ENCODE data around the gene SMAD3. TPM values are rescaled to one million over a fixed set of nuclear protein-coding genes. Genes with fewer than 3 reads are reported as not detected.
A peak's percentile ranks its signal among the peaks of the same experiment; 100 is the strongest.

The SMAD3 gene
- total RNA-seq, 2 experiments from 2014 or later: 26.8 to 27.1 TPM

DNA sequence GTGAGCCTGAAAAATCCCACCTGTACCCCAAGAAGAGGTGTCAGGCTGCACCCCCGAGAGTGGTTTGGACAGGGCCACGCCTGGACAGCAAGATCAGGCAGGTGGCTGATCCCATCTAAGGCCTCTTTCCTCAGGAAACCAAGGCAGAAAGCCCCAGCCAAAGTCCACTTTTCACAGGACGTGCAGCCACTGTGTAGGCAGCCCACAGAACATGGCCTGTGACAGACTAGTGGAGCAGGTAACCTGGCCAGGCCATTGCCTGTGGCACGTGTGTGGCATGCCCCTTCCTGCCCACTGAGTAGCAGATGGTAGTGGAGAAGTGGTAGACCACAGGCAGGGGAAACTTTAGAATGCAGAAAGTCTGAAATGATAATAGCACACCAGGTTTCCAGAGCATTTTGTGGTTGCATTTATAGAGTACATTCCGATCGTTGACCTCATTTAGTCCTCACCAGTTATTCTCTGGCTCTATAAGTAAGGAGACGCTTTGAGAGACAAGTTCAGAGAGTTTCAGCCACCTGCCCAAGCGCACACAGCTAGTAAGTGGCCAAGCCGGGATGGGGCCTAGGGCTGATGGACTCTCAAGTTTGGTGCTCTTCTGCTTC, 120.3 kb downstream of the SMAD3 start:
- DNase-seq: peak; percentile 43
- ATAC-seq: peak; percentile 37
- Mint-ChIP-seq H3K36me3 (ENCODE audit: low read depth) (peaks cover 55% of the 10 kb centered on the region), H3K4me1 (ENCODE audit: low read depth) (peaks cover 21% of the 10 kb centered on the region), H3K27me3 (ENCODE audit: low read depth) (no peaks in the 10 kb centered on the region), H3K27ac (peak overlapping the region; percentile 72), H3K9me3 (ENCODE audit: insufficient read depth) (no peaks in the 10 kb centered on the region), H3K4me3 (no peak overlapping the region)
- ChIA-PET POLR2A (no interaction called here), CTCF (no interaction called here)

DNA sequence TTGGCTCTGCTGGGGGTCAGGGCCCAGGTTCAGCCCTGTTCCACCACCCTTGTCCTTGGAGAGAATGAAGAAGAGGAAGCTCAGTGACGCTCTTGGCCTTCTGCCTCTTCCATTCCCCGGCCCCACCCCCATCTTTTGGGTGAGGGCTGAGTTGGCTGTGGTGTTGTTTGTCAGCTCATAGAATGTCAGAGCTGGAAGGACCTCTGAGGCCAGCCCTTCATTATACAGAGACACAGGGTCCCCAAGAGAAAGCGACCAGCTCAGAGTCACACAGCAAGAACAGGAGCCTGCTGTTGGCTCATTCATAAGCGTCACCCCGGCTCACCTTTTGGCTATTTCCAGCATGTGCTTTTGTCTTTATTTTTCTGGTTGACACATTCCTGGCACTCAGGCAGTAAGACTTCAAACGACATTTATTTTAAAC, 120.8 kb downstream of the SMAD3 start:
- ChIA-PET CTCF (no interaction called here), POLR2A (no interaction called here)
- no peak for ATAC-seq
- Mint-ChIP-seq H3K9me3 (ENCODE audit: insufficient read depth) (no peaks in the 10 kb centered on the region), H3K4me3 (no peak overlapping the region), H3K27me3 (ENCODE audit: low read depth) (no peaks in the 10 kb centered on the region), H3K4me1 (ENCODE audit: low read depth) (peaks cover 21% of the 10 kb centered on the region), H3K36me3 (ENCODE audit: low read depth) (peaks cover 59% of the 10 kb centered on the region), H3K27ac (peak overlapping the region; percentile 72)
- DNase-seq: no peak

DNA sequence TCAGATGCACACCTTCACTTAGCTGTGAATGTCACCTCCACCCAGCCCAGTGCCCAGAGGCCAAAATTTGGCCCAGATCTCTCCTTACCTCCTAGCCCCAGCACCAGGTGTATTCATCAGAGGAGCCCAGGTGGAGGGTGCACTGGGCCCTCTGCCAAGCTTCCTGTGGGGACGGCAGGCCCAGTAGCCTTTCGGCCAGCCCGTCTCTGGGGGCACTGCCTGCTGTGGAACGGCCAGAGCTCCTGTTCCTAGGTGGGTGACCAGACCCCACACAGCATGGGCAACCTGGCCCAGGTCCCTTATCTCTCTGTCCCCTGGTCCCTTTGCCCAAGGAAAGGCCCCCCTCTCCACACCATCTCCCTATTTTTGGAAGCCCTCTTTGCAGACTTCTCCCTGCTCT, 121.3 kb downstream of the SMAD3 start:
- Mint-ChIP-seq H3K36me3 (ENCODE audit: low read depth) (peaks cover 57% of the 10 kb centered on the region), H3K9me3 (ENCODE audit: insufficient read depth) (no peaks in the 10 kb centered on the region), H3K4me3 (no peak overlapping the region), H3K4me1 (ENCODE audit: low read depth) (peaks cover 21% of the 10 kb centered on the region), H3K27me3 (ENCODE audit: low read depth) (no peaks in the 10 kb centered on the region), H3K27ac (no peak overlapping the region)
- no peak for DNase-seq
- no peak for ATAC-seq
- POLR2A ChIA-PET: no interaction called here
- CTCF ChIA-PET: no interaction called here

DNA sequence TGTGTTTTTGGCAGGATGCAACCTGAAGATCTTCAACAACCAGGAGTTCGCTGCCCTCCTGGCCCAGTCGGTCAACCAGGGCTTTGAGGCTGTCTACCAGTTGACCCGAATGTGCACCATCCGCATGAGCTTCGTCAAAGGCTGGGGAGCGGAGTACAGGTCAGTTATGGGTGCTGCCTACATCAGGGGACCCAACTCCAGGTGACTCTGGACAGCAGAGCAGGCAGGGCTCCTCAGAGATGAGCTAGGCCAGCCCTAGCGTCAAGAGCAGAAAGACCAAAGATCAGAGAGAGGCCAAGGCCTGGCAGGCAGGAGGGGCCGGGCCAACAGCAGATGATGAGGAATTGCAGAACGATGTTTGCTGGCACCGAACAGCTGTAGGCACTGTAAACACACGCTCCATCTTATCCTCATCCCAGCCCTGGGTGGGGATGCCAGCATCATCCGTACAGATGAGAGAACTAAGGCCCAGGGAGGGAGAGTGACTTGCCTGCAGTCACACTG, 122.0 kb downstream of the SMAD3 start:
- Mint-ChIP-seq H3K36me3 (ENCODE audit: low read depth) (peaks cover 61% of the 10 kb centered on the region), H3K27ac (no peak overlapping the region), H3K4me3 (no peak overlapping the region), H3K4me1 (ENCODE audit: low read depth) (peaks cover 27% of the 10 kb centered on the region), H3K9me3 (ENCODE audit: insufficient read depth) (no peaks in the 10 kb centered on the region), H3K27me3 (ENCODE audit: low read depth) (no peaks in the 10 kb centered on the region)
- ChIA-PET CTCF (no interaction called here), POLR2A (no interaction called here)
- ATAC-seq (no peak), DNase-seq (no peak)

DNA sequence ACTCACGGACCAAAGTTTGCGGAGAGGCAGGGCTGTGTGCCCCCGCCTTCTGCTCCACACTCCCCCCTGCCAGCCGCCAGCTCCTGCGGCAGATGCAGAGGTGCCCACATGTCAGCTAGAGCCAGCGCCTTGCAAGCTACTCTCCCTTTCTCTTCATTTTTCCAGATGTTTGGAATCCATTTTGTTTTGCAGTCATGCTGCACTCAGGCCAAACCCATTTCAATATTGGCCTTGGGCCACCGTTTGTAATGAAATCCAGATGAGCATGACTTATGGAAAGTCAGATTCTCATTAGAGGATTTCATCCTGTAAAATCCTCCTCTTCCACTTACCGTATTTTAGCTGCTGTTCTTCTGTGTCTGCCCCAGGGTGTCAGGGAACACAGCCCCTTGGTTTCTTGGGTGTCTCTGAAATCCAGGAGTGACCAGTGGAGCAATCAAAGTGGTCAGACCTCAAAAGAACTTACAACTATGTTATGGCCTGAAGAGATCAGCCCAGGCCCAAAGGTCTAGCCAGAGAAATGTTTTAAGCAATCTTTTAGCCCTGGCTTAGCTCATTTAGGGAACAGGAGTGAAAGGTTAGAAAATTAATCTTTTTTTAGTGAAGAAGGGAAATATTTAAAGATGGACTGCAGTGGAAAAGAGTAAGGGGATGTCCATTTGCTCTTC, 123.3 kb downstream of the SMAD3 start:
- DNase-seq: no peak
- H3K36me3 Mint-ChIP-seq (ENCODE audit: low read depth): peaks cover 64% of the 10 kb centered on the region
- peaks cover 29% of the 10 kb centered on the region for H3K4me1 Mint-ChIP-seq (ENCODE audit: low read depth)
- CTCF ChIA-PET: no interaction called here
- no peak overlapping the region for H3K4me3 Mint-ChIP-seq
- no peaks in the 10 kb centered on the region for H3K27me3 Mint-ChIP-seq (ENCODE audit: low read depth)
- POLR2A ChIA-PET: interaction anchor here (0.6 to 1.0 kb wide), 2 partner anchors 14 to 45 kb away, joined by 3 read pairs; no protein-coding TSS in a partner anchor
- ATAC-seq: no peak
- no peak overlapping the region for H3K27ac Mint-ChIP-seq
- no peaks in the 10 kb centered on the region for H3K9me3 Mint-ChIP-seq (ENCODE audit: insufficient read depth)

DNA sequence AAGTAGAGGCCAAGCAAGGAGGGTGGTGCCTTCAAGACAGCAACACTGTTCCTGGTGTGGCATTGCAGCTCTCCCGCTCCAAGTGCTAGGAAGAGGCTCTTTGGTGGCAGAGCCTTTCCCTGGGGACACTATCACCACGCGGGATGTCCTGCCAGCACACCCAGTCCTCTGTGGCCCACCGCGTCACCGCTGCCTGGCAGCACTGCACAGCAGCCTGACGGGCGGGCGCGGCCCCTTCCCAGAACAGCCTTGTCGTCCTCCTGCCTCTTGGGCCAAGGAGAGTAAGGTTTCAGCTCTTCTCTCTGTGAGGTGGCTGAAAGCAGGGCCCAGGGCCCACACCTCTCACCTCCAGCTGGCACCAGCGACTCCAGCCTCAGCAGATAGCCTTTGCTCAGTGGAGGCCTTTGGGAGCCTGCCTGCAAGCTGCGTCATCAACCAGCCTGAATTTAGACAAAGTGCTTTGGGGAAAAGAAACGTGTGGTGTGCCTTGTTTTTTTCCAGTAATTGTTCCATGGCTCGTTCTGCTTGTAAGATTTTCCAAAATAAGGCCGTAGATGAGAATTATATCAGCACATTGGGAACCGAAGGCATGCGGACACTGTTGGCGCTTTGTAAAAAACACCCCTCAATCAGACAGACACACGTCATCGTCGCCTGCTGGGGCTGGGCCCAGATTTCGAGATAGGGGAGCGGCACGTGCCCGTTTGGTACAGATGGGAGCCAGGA, 124.1 kb downstream of the SMAD3 start:
- Mint-ChIP-seq H3K36me3 (ENCODE audit: low read depth) (peaks cover 68% of the 10 kb centered on the region), H3K27ac (no peak overlapping the region)

DNA sequence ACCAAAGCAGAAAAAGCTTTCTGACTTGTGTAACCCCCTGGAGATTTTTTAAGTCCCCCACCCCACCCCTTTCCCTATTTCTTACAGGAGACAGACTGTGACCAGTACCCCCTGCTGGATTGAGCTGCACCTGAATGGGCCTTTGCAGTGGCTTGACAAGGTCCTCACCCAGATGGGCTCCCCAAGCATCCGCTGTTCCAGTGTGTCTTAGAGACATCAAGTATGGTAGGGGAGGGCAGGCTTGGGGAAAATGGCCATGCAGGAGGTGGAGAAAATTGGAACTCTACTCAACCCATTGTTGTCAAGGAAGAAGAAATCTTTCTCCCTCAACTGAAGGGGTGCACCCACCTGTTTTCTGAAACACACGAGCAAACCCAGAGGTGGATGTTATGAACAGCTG, 124.9 kb downstream of the SMAD3 start:
- Mint-ChIP-seq H3K27me3 (ENCODE audit: low read depth) (no peaks in the 10 kb centered on the region), H3K4me1 (ENCODE audit: low read depth) (peaks cover 22% of the 10 kb centered on the region), H3K9me3 (ENCODE audit: insufficient read depth) (no peaks in the 10 kb centered on the region), H3K27ac (no peak overlapping the region), H3K36me3 (ENCODE audit: low read depth) (peaks cover 68% of the 10 kb centered on the region), H3K4me3 (no peak overlapping the region)
- POLR2A ChIA-PET: no interaction called here
- CTCF ChIA-PET: no interaction called here
- no peak for DNase-seq
- no peak for ATAC-seq

More for the DNA sequence above, 124.1 kb downstream of the SMAD3 start:
- H3K4me1 Mint-ChIP-seq (ENCODE audit: low read depth): peaks cover 29% of the 10 kb centered on the region
- H3K27me3 Mint-ChIP-seq (ENCODE audit: low read depth): no peaks in the 10 kb centered on the region
- DNase-seq (no peak), ATAC-seq (no peak)
- POLR2A ChIA-PET: no interaction called here
- CTCF ChIA-PET: no interaction called here
- H3K4me3 Mint-ChIP-seq: no peak overlapping the region
- no peaks in the 10 kb centered on the region for H3K9me3 Mint-ChIP-seq (ENCODE audit: insufficient read depth)

DNA sequence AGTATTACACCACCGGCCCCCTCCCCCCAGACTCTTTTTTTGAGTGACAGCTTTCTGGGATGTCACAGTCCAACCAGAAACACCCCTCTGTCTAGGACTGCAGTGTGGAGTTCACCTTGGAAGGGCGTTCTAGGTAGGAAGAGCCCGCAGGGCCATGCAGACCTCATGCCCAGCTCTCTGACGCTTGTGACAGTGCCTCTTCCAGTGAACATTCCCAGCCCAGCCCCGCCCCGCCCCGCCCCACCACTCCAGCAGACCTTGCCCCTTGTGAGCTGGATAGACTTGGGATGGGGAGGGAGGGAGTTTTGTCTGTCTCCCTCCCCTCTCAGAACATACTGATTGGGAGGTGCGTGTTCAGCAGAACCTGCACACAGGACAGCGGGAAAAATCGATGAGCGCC, 125.4 kb downstream of the SMAD3 start:
- POLR2A ChIA-PET: no interaction called here
- CTCF ChIA-PET: interaction anchor here (1.3 kb wide), 1 partner anchor 245 kb away, joined by 4 read pairs; no protein-coding TSS in a partner anchor
- no peak overlapping the region for H3K27ac Mint-ChIP-seq

DNA sequence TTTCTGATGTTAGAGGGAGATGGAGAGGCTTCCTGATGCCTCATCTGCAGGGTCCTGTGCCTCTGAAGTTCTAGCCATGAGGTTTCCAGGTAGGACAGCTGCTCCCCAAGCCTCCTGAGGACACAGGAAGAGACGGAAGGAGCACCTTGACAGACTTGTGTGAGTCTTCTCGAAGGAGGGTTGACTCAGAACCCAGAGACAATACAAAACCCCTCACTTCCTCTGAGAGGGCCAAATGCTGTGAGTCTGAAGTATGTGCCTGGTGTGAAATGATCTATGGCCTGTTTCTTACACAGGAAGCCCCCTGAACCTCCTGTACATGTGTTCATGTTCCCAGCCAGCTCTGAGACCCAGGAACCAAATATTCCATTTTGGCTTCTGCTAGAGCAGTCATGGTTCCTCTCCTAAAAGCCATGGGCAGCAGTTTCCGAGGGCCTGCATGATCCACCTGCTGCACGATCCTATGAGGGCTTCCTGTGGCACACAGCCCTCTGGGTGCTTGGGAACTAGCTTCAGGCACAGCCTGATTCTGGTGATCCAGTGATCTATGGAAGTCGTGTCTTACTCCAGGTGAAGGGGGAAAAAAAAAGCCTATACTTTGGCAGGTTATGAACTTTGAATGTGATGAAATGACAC, 126.9 kb downstream of the SMAD3 start:
- Mint-ChIP-seq H3K9me3 (ENCODE audit: insufficient read depth) (no peaks in the 10 kb centered on the region), H3K4me1 (ENCODE audit: low read depth) (peaks cover 8% of the 10 kb centered on the region), H3K36me3 (ENCODE audit: low read depth) (peaks cover 65% of the 10 kb centered on the region), H3K27me3 (ENCODE audit: low read depth) (no peaks in the 10 kb centered on the region), H3K4me3 (no peak overlapping the region), H3K27ac (peak overlapping the region; percentile 55)
- ATAC-seq (no peak), DNase-seq (no peak)
- CTCF ChIA-PET: interaction anchor here (1.3 kb wide), 1 partner anchor 246 kb away, joined by 4 read pairs; no protein-coding TSS in a partner anchor
- POLR2A ChIA-PET: interaction anchor here (0.9 kb wide), 1 partner anchor 563 kb away, joined by 3 read pairs; no protein-coding TSS in a partner anchor

More for the DNA sequence above, 125.4 kb downstream of the SMAD3 start:
- DNase-seq: no peak
- Mint-ChIP-seq H3K9me3 (ENCODE audit: insufficient read depth) (no peaks in the 10 kb centered on the region), H3K4me3 (no peak overlapping the region), H3K27me3 (ENCODE audit: low read depth) (no peaks in the 10 kb centered on the region), H3K36me3 (ENCODE audit: low read depth) (peaks cover 69% of the 10 kb centered on the region), H3K4me1 (ENCODE audit: low read depth) (peaks cover 17% of the 10 kb centered on the region)
- ATAC-seq: no peak

DNA sequence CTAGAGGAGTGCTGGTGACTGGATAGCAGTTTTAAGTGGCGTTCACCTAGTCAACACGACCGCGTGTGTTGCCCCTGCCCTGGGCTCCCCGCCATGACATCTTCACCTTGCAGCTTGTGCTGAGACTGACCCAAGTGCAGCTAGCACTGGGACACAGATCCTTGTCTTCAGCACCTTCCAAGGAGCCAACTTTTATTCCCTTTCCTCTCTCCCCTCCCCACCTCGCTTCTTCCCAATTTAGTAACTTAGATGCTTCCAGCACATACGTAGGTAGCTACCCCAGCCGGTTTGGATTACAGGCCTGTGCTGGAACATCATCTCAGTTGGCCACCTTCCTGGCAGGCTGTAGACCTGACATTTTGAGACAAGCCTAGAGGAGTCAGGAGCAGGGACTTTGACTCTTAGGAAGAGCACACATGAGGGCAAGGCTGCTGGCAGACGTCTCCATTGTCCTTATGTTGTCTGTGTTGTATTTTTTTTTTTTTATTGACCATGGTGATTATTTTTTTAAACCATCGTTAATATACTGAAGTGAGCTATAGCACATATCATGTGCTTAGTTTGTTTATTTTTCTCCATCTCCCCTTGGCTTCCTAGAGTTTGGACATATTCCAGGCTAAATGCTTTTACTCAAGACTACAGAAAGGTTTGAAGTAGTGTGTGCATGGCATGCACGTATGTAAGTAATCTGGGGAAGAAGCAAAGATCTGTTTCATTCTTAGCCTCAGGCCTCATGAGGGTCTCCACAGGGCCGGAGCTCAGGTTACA, 128.0 kb downstream of the SMAD3 start:
- no peak overlapping the region for H3K4me3 Mint-ChIP-seq
- peaks cover 13% of the 10 kb centered on the region for H3K4me1 Mint-ChIP-seq (ENCODE audit: low read depth)
- DNase-seq (no peak), ATAC-seq (no peak)
- CTCF ChIA-PET: no interaction called here
- H3K36me3 Mint-ChIP-seq (ENCODE audit: low read depth): peaks cover 67% of the 10 kb centered on the region
- H3K9me3 Mint-ChIP-seq (ENCODE audit: insufficient read depth): no peaks in the 10 kb centered on the region
- POLR2A ChIA-PET: no interaction called here
- H3K27ac Mint-ChIP-seq: no peak overlapping the region
- no peaks in the 10 kb centered on the region for H3K27me3 Mint-ChIP-seq (ENCODE audit: low read depth)

Data from activated CD8-positive, alpha-beta T cell treated with anti-CD3 and anti-CD28 coated beads, Interleukin-2, amount 10 ng/mL, durations not matched to agents 7 days and 5 days (primary cell).